Stimulated activated effector memory CD8-positive, alpha-beta T cell treated with anti-CD3 and anti-CD28 coated beads, Interleukin-12 subunit alpha, Interleukin-12 subunit beta, amount 100 ng/mL, for 72 hours (primary cell): ENCODE data around the gene DNAJC5.

Experiments used
- ATAC-seq: fragments of 150-1000 bp; cut with Tn5 transposase; 2 replicates; pipeline ENCODE4 v1.10.0; 2021
- DNase-seq, 2 donors: peaks; one replicate each; pipeline ENCODE4 v3.0.0; 2021 to 2022; ENCODE audit warnings: low spot score in 2 of 2
- H3K27ac Mint-ChIP-seq: one replicate; pipeline ENCODE4 v1.8.0; 2022; ENCODE audit warnings: mild to moderate bottlenecking, mixed read lengths
- H3K36me3 Mint-ChIP-seq: one replicate; pipeline ENCODE4 v1.8.0; 2022; ENCODE audit warnings: mild to moderate bottlenecking, mixed read lengths
- H3K4me1 Mint-ChIP-seq: one replicate; pipeline ENCODE4 v1.8.0; 2022; ENCODE audit warnings: mixed read lengths
- H3K4me3 Mint-ChIP-seq: one replicate; pipeline ENCODE4 v1.8.0; 2022; ENCODE audit warnings: mild to moderate bottlenecking, mixed read lengths
- H3K9me3 Mint-ChIP-seq: one replicate; pipeline ENCODE4 v1.8.0; 2022; ENCODE audit warnings: mixed read lengths

The DNAJC5 gene

DNA sequence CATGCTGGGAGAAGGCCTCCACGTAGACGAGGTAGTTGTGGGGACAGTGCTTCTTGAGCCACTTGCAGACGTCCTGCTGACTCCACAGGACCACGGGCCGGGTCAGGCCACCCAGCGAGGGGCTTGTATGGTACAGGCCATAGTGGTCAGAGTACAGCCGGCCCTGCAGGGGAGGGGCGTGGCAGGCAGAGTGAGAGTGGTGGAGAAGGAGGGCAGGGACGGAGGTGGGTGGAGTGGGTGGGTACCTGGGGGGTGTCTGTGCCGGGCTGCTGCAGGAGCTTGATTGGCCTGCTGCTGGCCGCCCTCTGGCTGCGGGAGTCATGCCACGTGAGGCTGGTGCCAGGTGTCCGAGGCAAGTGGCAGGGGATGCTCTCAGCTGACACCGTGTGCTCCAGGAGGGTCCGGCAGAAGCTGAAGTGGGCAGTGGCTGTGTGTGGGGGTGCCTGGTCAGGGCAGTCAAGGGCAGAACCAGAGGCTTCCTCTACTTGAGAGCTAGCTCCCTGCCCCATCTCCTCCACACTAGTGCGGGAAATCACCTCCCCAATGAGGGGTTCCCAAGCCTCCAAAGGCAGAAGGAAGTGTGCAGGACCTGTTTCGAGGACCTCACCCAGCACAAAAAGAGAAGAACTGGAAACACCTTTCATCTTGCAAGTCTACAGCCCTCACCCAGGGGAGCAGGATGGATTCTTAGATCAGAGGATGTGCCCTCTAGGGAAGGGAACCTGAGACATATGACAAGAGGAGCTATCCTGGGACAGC lies 82.2 kb downstream of the DNAJC5 start:
- Mint-ChIP-seq H3K4me3 (peak overlapping the region; percentile 93), H3K36me3 (peaks cover 76% of the 10 kb centered on the region), H3K4me1 (peaks cover 68% of the 10 kb centered on the region), H3K27ac (peak overlapping the region; percentile 95), H3K9me3 (no peaks in the 10 kb centered on the region)
- DNase-seq: no peak
- no peak for ATAC-seq

GRCh38 chr20:63977739-63978276 lies 82.9 kb downstream of the DNAJC5 start:
- DNase-seq (peak; percentile 45 to 83), ATAC-seq (peak; percentile 71)
- no peaks in the 10 kb centered on the region for H3K9me3 Mint-ChIP-seq
- H3K36me3 Mint-ChIP-seq: peaks cover 78% of the 10 kb centered on the region
- peak overlapping the region; percentile 95 for H3K27ac Mint-ChIP-seq
- H3K4me1 Mint-ChIP-seq: peaks cover 72% of the 10 kb centered on the region
- peak overlapping the region; percentile 93 for H3K4me3 Mint-ChIP-seq

DNA sequence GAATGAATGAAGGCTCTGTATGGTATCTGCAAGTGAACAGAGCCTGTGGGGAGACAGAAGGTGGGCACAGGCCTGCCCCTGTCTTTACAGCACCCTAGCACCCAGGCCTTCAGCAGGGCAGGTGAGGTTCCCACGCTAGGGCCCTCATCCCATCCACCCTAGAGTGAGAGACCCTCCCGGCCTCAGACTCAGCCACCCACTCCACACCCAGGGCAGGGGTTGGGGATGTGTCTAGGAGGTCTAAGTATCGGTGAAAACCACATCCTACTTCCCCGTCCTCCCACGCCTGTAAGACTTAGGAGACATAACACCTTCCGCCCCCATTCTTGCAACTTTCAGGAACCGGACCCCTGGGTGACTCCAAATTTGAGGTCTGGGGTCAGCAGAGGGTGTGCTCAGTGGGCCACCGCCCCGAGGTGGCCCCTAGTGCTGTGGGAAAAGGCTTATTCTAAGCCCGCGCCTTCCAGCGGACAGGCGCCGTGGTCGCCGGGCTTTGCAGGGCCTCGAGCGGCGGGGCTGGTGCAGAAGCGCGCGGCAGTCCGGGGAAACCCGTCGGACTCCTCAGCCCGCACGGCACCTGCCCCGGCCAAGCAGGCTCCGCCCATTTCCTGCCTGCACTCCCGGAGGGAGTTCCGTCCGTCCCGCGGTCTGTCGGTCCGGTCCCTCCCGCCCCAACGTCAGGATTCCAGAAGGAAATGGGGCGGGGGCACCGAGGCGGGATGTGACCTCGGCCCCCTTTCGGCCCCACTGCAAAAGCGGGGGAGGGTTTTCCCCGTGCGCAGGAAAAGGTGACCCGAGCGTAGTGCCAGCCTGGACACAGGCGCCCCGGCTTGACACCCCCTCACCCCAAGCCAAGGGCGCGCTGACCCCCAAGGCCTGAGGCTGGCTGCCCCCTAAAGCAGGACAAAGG lies 83.6 kb downstream of the DNAJC5 start:
- Mint-ChIP-seq H3K36me3 (peaks cover 78% of the 10 kb centered on the region), H3K9me3 (no peaks in the 10 kb centered on the region), H3K27ac (peak overlapping the region; percentile 95), H3K4me1 (peaks cover 70% of the 10 kb centered on the region), H3K4me3 (peak overlapping the region; percentile 93)
- ATAC-seq (peak; percentile 32), DNase-seq (peak; percentile 66 to 90)

DNA sequence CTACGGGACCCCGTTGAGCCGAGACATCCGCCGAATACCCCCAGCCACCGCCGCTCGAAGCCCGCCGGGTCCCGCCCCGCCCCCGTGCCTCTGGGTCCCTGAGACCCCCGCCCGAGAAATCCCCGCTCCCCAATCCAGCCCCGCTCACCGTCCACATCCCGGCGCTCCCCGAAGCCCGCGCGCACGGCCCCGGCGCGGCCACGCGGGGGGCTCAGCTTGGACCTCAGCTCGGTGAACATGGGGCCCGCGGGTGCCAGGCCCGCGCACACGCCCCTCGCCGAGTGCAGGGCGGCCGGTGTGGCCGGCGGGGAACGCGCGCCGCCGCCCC lies 84.3 kb downstream of the DNAJC5 start:
- ATAC-seq (no peak), DNase-seq (no peak)
- Mint-ChIP-seq H3K36me3 (peaks cover 78% of the 10 kb centered on the region), H3K4me3 (peak overlapping the region; percentile 93), H3K9me3 (no peaks in the 10 kb centered on the region), H3K4me1 (peaks cover 63% of the 10 kb centered on the region), H3K27ac (peak overlapping the region; percentile 95)

- H3K27ac Mint-ChIP-seq: peak within 1 kb of the TSS; percentile 95
- H3K4me1 Mint-ChIP-seq: peaks cover 67% of the 10 kb centered on the region
- no peaks in the 10 kb centered on the region for H3K9me3 Mint-ChIP-seq
- H3K36me3 Mint-ChIP-seq: peaks cover 78% of the 10 kb centered on the region
- H3K4me3 Mint-ChIP-seq: peak within 1 kb of the TSS; percentile 93
- DNase-seq: peak; percentile 69 to 95
- peak; percentile 64 for ATAC-seq
Observed at GRCh38 chr20:63979557-63980316, 84.8 kb downstream of the DNAJC5 start, which contains the start of gene SAMD10. Gene SAMD10, minus strand, starts transcription at chr20:63979642. Its CDS starts 175 bp downstream, at chr20:63979467.

DNA sequence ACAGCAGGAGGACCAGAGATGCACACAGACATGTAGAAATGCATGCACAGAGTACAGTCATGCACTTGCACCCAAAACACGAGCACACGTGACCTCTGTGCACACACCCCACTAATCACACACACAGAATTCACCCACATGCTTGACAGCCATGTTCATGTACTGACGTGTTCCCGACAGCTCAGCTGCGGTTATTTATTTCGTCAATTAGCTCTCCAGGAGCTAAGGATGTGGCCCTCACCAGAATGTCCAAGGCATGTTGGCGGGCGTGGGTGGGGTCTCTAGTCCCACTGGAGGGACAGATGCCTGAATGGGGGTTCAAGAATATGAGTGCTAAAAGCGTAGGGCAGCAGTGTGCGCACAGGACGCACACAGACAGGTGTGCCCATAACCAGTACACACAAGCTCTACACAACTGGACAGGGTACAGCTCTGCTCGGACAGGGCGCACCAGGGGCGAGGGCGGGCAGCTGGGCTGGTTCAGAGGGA lies 85.4 kb downstream of the DNAJC5 start:
- H3K27ac Mint-ChIP-seq: peak overlapping the region; percentile 95
- DNase-seq: no peak
- H3K9me3 Mint-ChIP-seq: no peaks in the 10 kb centered on the region
- H3K4me3 Mint-ChIP-seq: peak overlapping the region; percentile 93
- H3K36me3 Mint-ChIP-seq: peaks cover 78% of the 10 kb centered on the region
- ATAC-seq: peak; percentile 61
- H3K4me1 Mint-ChIP-seq: peaks cover 70% of the 10 kb centered on the region

DNA sequence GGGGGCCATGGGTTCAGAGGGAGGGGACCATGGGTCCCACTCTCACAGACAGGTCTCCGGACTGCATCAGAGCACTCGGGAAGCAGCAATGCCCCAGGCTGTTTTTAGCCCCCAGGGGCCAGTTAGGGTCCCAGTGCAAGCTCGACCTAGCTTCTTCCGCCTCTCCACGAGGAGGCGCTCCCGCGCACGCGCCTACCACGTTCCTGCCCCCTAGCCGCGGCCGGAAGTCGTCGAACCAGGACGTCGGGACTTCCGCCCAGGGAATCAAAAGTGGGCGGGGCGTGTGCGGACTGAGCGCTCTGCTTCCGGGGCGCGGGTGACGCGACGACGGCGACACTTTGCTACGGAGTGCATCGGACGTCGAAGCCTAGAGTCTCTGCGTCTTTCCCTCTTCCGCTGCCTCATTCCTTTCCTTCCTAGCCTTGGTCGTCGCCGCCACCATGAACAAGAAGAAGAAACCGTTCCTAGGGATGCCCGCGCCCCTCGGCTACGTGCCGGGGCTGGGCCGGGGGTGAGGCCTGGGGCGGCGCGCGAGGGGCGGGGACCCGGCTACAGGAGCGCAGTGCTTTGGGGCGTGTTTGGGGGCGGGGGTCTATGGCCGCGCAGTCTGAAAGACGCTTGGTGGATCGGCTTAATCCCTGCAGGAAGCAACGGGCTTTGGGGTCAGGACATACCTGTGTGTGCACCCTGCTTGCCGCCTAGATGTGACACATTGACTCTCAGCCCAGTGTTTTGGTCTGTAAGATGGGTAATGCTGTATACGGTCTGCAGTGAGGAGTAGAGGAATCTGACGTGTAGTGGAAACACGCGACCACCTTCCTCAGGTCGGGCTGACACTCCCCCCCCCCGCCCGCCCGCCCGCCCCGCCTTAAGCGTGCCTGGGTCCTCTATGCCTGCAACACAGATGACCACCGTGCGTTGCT lies 86.1 kb downstream of the DNAJC5 start, which contains the start of gene PRPF6:
Gene PRPF6, plus strand, starts transcription at position 327 of the 923 bp plus-strand sequence. Its CDS starts 114 bp downstream, at position 441.
- peak within 1 kb of the TSS; percentile 95 for H3K27ac Mint-ChIP-seq
- peak; percentile 70 for ATAC-seq
- peak within 1 kb of the TSS; percentile 93 for H3K4me3 Mint-ChIP-seq
- H3K4me1 Mint-ChIP-seq: peaks cover 66% of the 10 kb centered on the region
- H3K36me3 Mint-ChIP-seq: peaks cover 78% of the 10 kb centered on the region
- DNase-seq: peak; percentile 92 to 95
- no peaks in the 10 kb centered on the region for H3K9me3 Mint-ChIP-seq

DNA sequence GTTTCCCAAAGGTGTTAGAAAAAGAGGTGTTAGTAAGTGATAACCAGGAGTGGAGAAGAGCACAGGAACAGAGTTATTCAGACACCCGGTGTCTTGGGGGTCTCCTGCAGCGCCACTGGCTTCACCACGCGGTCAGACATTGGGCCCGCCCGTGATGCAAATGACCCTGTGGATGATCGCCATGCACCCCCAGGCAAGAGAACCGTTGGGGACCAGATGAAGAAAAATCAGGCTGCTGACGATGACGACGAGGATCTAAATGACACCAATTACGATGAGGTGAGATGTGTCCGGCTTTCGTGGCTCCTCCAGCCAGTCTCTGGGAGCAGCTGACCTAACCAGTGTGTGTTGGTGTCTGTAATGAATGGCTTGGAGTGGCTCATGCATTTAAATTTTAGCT lies 88.0 kb downstream of the DNAJC5 start:
- DNase-seq (no peak), ATAC-seq (no peak)
- Mint-ChIP-seq H3K36me3 (peaks cover 78% of the 10 kb centered on the region), H3K4me3 (peak overlapping the region; percentile 93), H3K4me1 (peaks cover 47% of the 10 kb centered on the region), H3K9me3 (no peaks in the 10 kb centered on the region), H3K27ac (peak overlapping the region; percentile 95)
